Measurements from ENCODE around the gene SHROOM3. TPM values are rescaled to one million over a fixed set of nuclear protein-coding genes. Genes with fewer than 3 reads are reported as not detected.

SHROOM3 gene
- total RNA-seq, 4 donors from 2014 or later: 20.3 to 50.9 (median 34.9) TPM

- intact Hi-C loops (cut with DNase I): no loop called here
- no peaks in the 10 kb centered on the region for H3K9me3 ChIP-seq
- DNase-seq: no peak
- no peak overlapping the region for H3K27ac ChIP-seq
- H3K27me3 ChIP-seq: peaks cover 0 to 8% (median 0%) of the 10 kb centered on the region in 4 donors
- no peaks in the 10 kb centered on the region for H3K36me3 ChIP-seq
- H3K4me1 ChIP-seq: peaks cover 0 to 4% (median 0%) of the 10 kb centered on the region in 3 donors
- TF ChIP-seq POLR2A (IDR thresholded peaks at IDR 0.05): no peak
- TF ChIP-seq CTCF (IDR thresholded peaks at IDR 0.05): no peak
- H3K4me3 ChIP-seq: no peak overlapping the region
- WGBS, 2 donors: 40 to 64% methylated on average over 14 of the region's 14 CpGs
Measured at GRCh38 chr4:76579596-76580375, 144.8 kb downstream of the SHROOM3 start.

GRCh38 chr4:76581077-76581962, 146.3 kb downstream of the SHROOM3 start:
- TF ChIP-seq CTCF (IDR thresholded peaks at IDR 0.05): no peak
- Histone ChIP-seq H3K4me1 (peaks cover 0 to 16% (median 0%) of the 10 kb centered on the region in 3 donors), H3K27ac (no peak overlapping the region), H3K4me3 (no peak overlapping the region), H3K9me3 (no peaks in the 10 kb centered on the region), H3K27me3 (peaks cover 0 to 8% (median 0%) of the 10 kb centered on the region in 4 donors), H3K36me3 (no peaks in the 10 kb centered on the region)
- intact Hi-C loops (cut with DNase I): no loop called here
- 88 to 97% methylated on average over 4 of the region's 4 CpGs for WGBS, 2 donors
- no peak for DNase-seq

GRCh38 chr4:76582074-76582816, 147.2 kb downstream of the SHROOM3 start:
- Histone ChIP-seq H3K27ac (no peak overlapping the region), H3K9me3 (no peaks in the 10 kb centered on the region), H3K4me3 (no peak overlapping the region), H3K36me3 (no peaks in the 10 kb centered on the region), H3K4me1 (peaks cover 0 to 20% (median 0%) of the 10 kb centered on the region in 3 donors), H3K27me3 (peaks cover 0 to 4% (median 0%) of the 10 kb centered on the region in 4 donors)
- 74 to 76% methylated on average over 2 of the region's 2 CpGs for WGBS, 2 donors
- intact Hi-C loops (cut with DNase I): no loop called here
- TF ChIP-seq POLR2A (IDR thresholded peaks at IDR 0.05): no peak
- no peak for TF ChIP-seq CTCF (IDR thresholded peaks at IDR 0.05)
- no peak for DNase-seq

DNA sequence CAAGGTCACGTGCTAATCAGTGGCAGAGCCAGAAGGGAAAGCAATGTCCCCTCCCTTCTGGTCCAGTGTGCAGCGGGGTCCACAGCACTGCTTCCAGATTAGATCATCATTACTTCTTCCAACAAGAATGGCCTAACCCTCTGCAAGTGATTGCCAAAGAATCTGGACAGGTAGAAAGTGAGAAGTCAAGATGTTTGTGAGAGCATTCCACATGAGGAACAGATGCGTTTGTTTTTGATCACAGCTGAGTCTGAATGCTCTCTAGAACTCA, 147.7 kb downstream of the SHROOM3 start:
- no peak overlapping the region for H3K27ac ChIP-seq

More for the DNA sequence above, 147.7 kb downstream of the SHROOM3 start:
- TF ChIP-seq CTCF (IDR thresholded peaks at IDR 0.05) (no peak), POLR2A (IDR thresholded peaks at IDR 0.05) (no peak)
- H3K4me3 ChIP-seq: no peak overlapping the region
- 72 to 80% methylated on average over 3 of the region's 3 CpGs for WGBS, 2 donors
- peaks cover 0 to 20% (median 0%) of the 10 kb centered on the region in 3 donors for H3K4me1 ChIP-seq
- no peaks in the 10 kb centered on the region for H3K27me3 ChIP-seq
- intact Hi-C loops (cut with DNase I): no loop called here
- H3K9me3 ChIP-seq: no peaks in the 10 kb centered on the region
- DNase-seq: no peak
- H3K36me3 ChIP-seq: no peaks in the 10 kb centered on the region
